Breast epithelium (tissue), 4 donors: ENCODE results near the gene C6orf47. TPM values are rescaled to one million over a fixed set of nuclear protein-coding genes. Genes with fewer than 3 reads are reported as not detected.

Source experiments
- DNase-seq, 2 donors: peaks; one replicate each; pipeline ENCODE4 v3.0.0-alpha.2; 2019; ENCODE audit warnings: low spot score in 2 of 2
- H3K27ac ChIP-seq, 2 donors: fragments of 200-600 bp; sonication (generic) in 1 of 2; one replicate each; pipeline ENCODE4 v1.5.1; 2016 to 2019; ENCODE audit warnings: mild to moderate bottlenecking in 1 of 2
- H3K27me3 ChIP-seq, 2 donors: fragments of 200-600 bp; sonication (generic) in 1 of 2; one replicate each; pipeline versions ENCODE4 v1.5.1 to v1.6.0; 2017 to 2019; ENCODE audit warnings: control low read depth in 1 of 2, mild to moderate bottlenecking in 1 of 2
- H3K36me3 ChIP-seq: fragments of 200-600 bp; one replicate; pipeline ENCODE4 v1.5.1; 2019
- H3K4me1 ChIP-seq, 2 donors: fragments of 200-600 bp; sonication (generic); one replicate each; pipeline ENCODE4 v1.5.1; 2016 to 2019; ENCODE audit warnings: control low read depth in 1 of 2
- H3K4me3 ChIP-seq, 3 donors: fragments of 200-600 bp; sonication (generic); 1 replicate in 2 of 3; 2 replicates in 1 of 3; pipeline ENCODE4 v1.5.1; 2016 to 2019; ENCODE audit warnings: mild to moderate bottlenecking in 3 of 3, moderate library complexity in 2 of 3
- H3K9me3 ChIP-seq, 2 donors: fragments of 200-600 bp; sonication (generic) in 1 of 2; one replicate each; pipeline ENCODE4 v1.5.1; 2016 to 2019; ENCODE audit warnings: control low read depth in 1 of 2
- CTCF ChIP-seq, 3 donors: fragments of 450-650 bp; IDR thresholded peaks; one replicate each; pipeline ENCODE4 v1.5.1; 2016 to 2017; ENCODE audit warnings: antibody characterized with exemption in 3 of 3, mild to moderate bottlenecking in 3 of 3, moderate library complexity in 3 of 3
- POLR2A ChIP-seq: fragments of 450-650 bp; IDR thresholded peaks from one replicate; pipeline ENCODE4 v1.6.1; 2016; ENCODE audit warnings: antibody characterized with exemption, mild to moderate bottlenecking, moderate library complexity
- POLR2AphosphoS5 ChIP-seq, 3 donors: sonication (generic); formaldehyde crosslinking; IDR thresholded peaks; one replicate each; pipeline ENCODE4 v1.6.1; 2017; ENCODE audit warnings: antibody characterized with exemption in 3 of 3
- intact Hi-C: fragments of 100-400 bp; cut with DNase I; formaldehyde crosslinking; loops from one replicate; pipeline ENCODE4 v1.15.1; 2023; ENCODE audit warnings: low total_unique reads
- total RNA-seq, 3 donors: library from RNA; depleted of rRNA; stranded (reverse); fragments of >200 nt; gene quantifications; one replicate each; pipeline ENCODE4 v1.1.0, GENCODE V29; 2016

The C6orf47 gene
- total RNA-seq, 3 donors from 2014 or later = 20.3 to 27.4 (median 24.8) TPM

- Histone ChIP-seq H3K27me3 (no peaks in the 10 kb centered on the region), H3K4me3 (no peak overlapping the region), H3K9me3 (no peaks in the 10 kb centered on the region), H3K4me1 (peaks cover 4 to 11% of the 10 kb centered on the region in 2 donors), H3K27ac (peak overlapping the region in 1 of 2 donors; percentile 1), H3K36me3 (no peaks in the 10 kb centered on the region)
- intact Hi-C loops = loop anchor here (10.0 kb wide), 1 partner anchor 257 kb away; the partner anchor contains the start of genes NELFE and SKIC2
- TF ChIP-seq POLR2AphosphoS5 (IDR thresholded peaks at IDR 0.05) (no peak), CTCF (IDR thresholded peaks at IDR 0.05) (no peak), POLR2A (no peak)
- DNase-seq = no peak
Observed at GRCh38 chr6:31697555-31697954, 37.0 kb upstream of the C6orf47 start.

DNA sequence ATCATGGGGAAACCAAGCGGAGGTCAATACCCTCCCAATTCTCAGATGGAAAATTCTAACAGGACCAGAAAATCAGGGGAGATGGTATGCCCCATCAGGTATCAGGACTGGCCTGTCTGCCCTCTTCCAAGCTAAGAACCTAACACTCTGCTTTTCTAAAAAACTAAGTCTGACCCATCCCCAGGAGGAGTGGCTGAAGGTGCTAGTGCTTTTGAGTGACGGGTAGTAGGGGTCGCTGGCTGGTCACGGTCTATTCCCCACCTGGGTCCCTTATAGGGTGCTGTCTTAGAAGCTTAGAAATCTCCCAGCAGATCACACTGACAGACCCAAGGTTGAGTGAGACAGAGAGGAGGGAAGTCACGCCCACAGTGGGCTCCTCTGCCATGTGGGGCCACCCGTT is 33.0 kb upstream of the C6orf47 start:
- intact Hi-C loops = loop anchor here (10.0 kb wide), 1 partner anchor 261 kb away; the partner anchor contains the start of genes NELFE and SKIC2
- no peak overlapping the region for H3K27ac ChIP-seq
- TF ChIP-seq POLR2A (no peak), POLR2AphosphoS5 (IDR thresholded peaks at IDR 0.05) (no peak), CTCF (IDR thresholded peaks at IDR 0.05) (no peak)

GRCh38 chr6:31692886-31693285 is 32.3 kb upstream of the C6orf47 start:
- H3K4me1 ChIP-seq = no peaks in the 10 kb centered on the region
- H3K36me3 ChIP-seq = no peaks in the 10 kb centered on the region
- no peaks in the 10 kb centered on the region for H3K27me3 ChIP-seq
- H3K27ac ChIP-seq = no peak overlapping the region
- DNase-seq = no peak
- intact Hi-C loops = loop anchor here (10.0 kb wide), 1 partner anchor 262 kb away; the partner anchor contains the start of genes NELFE and SKIC2
- TF ChIP-seq POLR2AphosphoS5 (IDR thresholded peaks at IDR 0.05) = no peak
- no peak for TF ChIP-seq POLR2A
- no peak for TF ChIP-seq CTCF (IDR thresholded peaks at IDR 0.05)
- H3K4me3 ChIP-seq = no peak overlapping the region
- H3K9me3 ChIP-seq = no peaks in the 10 kb centered on the region

More for the DNA sequence above, 33.0 kb upstream of the C6orf47 start:
- DNase-seq = no peak
- H3K4me3 ChIP-seq = no peak overlapping the region
- H3K27me3 ChIP-seq = no peaks in the 10 kb centered on the region
- no peaks in the 10 kb centered on the region for H3K9me3 ChIP-seq
- H3K4me1 ChIP-seq = no peaks in the 10 kb centered on the region
- no peaks in the 10 kb centered on the region for H3K36me3 ChIP-seq

- TF ChIP-seq CTCF (IDR thresholded peaks at IDR 0.05) (no peak), POLR2A (no peak), POLR2AphosphoS5 (IDR thresholded peaks at IDR 0.05) (no peak)
- intact Hi-C loops = loop anchor here (10.0 kb wide), 1 partner anchor 262 kb away; the partner anchor contains the start of genes NELFE and SKIC2
- Histone ChIP-seq H3K9me3 (no peaks in the 10 kb centered on the region), H3K36me3 (peaks cover 1% of the 10 kb centered on the region), H3K4me3 (no peak overlapping the region), H3K27me3 (no peaks in the 10 kb centered on the region), H3K4me1 (no peaks in the 10 kb centered on the region), H3K27ac (no peak overlapping the region)
- no peak for DNase-seq
Observed at GRCh38 chr6:31692353-31692752, 31.8 kb upstream of the C6orf47 start.

DNA sequence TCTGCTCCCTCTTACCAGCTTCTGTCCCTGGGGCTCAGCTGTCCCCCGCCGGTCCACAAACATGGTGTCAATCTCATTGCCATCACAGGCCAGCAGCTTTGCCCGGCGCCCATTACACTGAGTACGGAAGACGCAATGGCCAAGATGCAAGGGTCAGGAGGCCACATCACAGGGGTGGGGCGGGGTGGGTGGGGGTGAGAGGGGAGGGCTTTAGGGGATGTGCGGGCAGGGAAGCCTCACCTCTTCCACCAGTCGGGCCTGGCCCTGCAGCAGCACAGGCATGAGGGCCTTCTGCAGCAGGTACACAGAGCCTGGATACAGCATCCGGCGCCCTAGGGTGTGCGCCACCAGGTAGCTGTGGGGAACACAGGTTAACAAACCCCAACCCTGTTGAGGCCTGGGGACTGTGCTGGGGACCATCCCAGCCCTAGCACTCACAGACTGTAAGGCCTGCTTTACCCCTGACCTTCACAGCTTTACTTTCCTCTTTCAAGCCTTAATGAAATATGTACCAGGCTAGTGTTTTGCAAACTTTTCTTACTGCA is 31.1 kb upstream of the C6orf47 start:
- H3K27ac ChIP-seq = no peak overlapping the region
- no peaks in the 10 kb centered on the region for H3K9me3 ChIP-seq
- DNase-seq = no peak
- H3K4me1 ChIP-seq = no peaks in the 10 kb centered on the region
- H3K4me3 ChIP-seq = no peak overlapping the region
- no peaks in the 10 kb centered on the region for H3K27me3 ChIP-seq
- H3K36me3 ChIP-seq = peaks cover 8% of the 10 kb centered on the region
- intact Hi-C loops = loop anchor here (10.0 kb wide), 1 partner anchor 263 kb away; the partner anchor contains the start of genes NELFE and SKIC2
- TF ChIP-seq POLR2AphosphoS5 (IDR thresholded peaks at IDR 0.05) = no peak
- TF ChIP-seq CTCF (IDR thresholded peaks at IDR 0.05) = no peak
- no peak for TF ChIP-seq POLR2A
